NT2/D1 (cell line): ENCODE measurements around the gene ZFAND2B.
A peak's percentile ranks its signal among the peaks of the same experiment; 100 is the strongest.

Source experiments
- DNase-seq: peaks from one replicate; pipeline ENCODE4 v3.0.0-alpha.2; 2011; ENCODE audit warnings: low read depth, low spot score
- H3K27me3 ChIP-seq: 2 replicates; pipeline ENCODE4 v1.6.0; 2011; ENCODE audit warnings: mild to moderate bottlenecking; ENCODE audit not compliant: insufficient read length, insufficient read depth
- H3K36me3 ChIP-seq: 2 replicates; pipeline ENCODE4 v1.6.1; 2011; ENCODE audit warnings: mild to moderate bottlenecking, low read length, mixed read lengths; ENCODE audit not compliant: insufficient read depth, insufficient read length
- H3K4me1 ChIP-seq: 2 replicates; pipeline ENCODE4 v1.5.1; 2011; ENCODE audit not compliant: insufficient read depth, insufficient read length
- H3K4me3 ChIP-seq: 2 replicates; pipeline ENCODE4 v1.5.1; 2011; ENCODE audit warnings: low read depth; ENCODE audit not compliant: insufficient read length
- H3K9ac ChIP-seq: 2 replicates; pipeline ENCODE4 v1.6.0; 2011; ENCODE audit warnings: low read depth; ENCODE audit not compliant: insufficient read length
- H3K9me3 ChIP-seq: 2 replicates; pipeline ENCODE4 v1.5.1; 2011; ENCODE audit warnings: mild to moderate bottlenecking, low read length; ENCODE audit not compliant: insufficient read depth
- SUZ12 ChIP-seq: IDR thresholded peaks from 2 replicates; pipeline ENCODE4 v1.6.1; 2011; ENCODE audit not compliant: insufficient read length, insufficient read depth; ENCODE audit errors: extremely low read depth
- YY1 ChIP-seq: IDR thresholded peaks from 2 replicates; pipeline ENCODE4 v1.6.1; 2011; ENCODE audit not compliant: insufficient read length, insufficient read depth
- ZNF274 ChIP-seq: IDR thresholded peaks from 2 replicates; pipeline ENCODE4 v1.6.1; 2011; ENCODE audit warnings: mild to moderate bottlenecking, low read depth, low read length

The ZFAND2B gene

GRCh38 chr2:219210196-219210885 lies 3.8 kb downstream of the ZFAND2B start:
- peaks cover 73% of the 10 kb centered on the region for H3K36me3 ChIP-seq
- peaks cover 3% of the 10 kb centered on the region for H3K4me1 ChIP-seq

GRCh38 chr2:219210886-219211362 lies 4.3 kb downstream of the ZFAND2B start:
- no peak for DNase-seq

More at GRCh38 chr2:219210196-219210885, 3.8 kb downstream of the ZFAND2B start:
- H3K9ac ChIP-seq = no peak overlapping the region
- no peak overlapping the region for H3K4me3 ChIP-seq
- TF ChIP-seq SUZ12 (no peak), YY1 (no peak), ZNF274 (no peak)
- no peaks in the 10 kb centered on the region for H3K27me3 ChIP-seq
- DNase-seq = no peak
- no peaks in the 10 kb centered on the region for H3K9me3 ChIP-seq

GRCh38 chr2:219213026-219213415 lies 6.4 kb downstream of the ZFAND2B start:
- Histone ChIP-seq H3K27me3 (no peaks in the 10 kb centered on the region), H3K4me1 (peaks cover 10% of the 10 kb centered on the region), H3K9me3 (no peaks in the 10 kb centered on the region), H3K36me3 (peaks cover 87% of the 10 kb centered on the region), H3K9ac (no peak overlapping the region), H3K4me3 (no peak overlapping the region)
- no peak for TF ChIP-seq YY1
- no peak for TF ChIP-seq ZNF274
- no peak for TF ChIP-seq SUZ12
- DNase-seq = no peak

More at GRCh38 chr2:219210886-219211362, 4.3 kb downstream of the ZFAND2B start:
- H3K36me3 ChIP-seq = peaks cover 78% of the 10 kb centered on the region
- H3K4me1 ChIP-seq = peaks cover 3% of the 10 kb centered on the region
- no peaks in the 10 kb centered on the region for H3K9me3 ChIP-seq
- TF ChIP-seq ZNF274 (no peak), YY1 (no peak), SUZ12 (no peak)
- no peaks in the 10 kb centered on the region for H3K27me3 ChIP-seq
- H3K4me3 ChIP-seq = no peak overlapping the region
- no peak overlapping the region for H3K9ac ChIP-seq

- H3K27me3 ChIP-seq = no peaks in the 10 kb centered on the region
- H3K9me3 ChIP-seq = no peaks in the 10 kb centered on the region
- H3K4me3 ChIP-seq = no peak overlapping the region
- peaks cover 81% of the 10 kb centered on the region for H3K36me3 ChIP-seq
- TF ChIP-seq ZNF274 (no peak), YY1 (no peak), SUZ12 (no peak)
- DNase-seq = no peak
- H3K4me1 ChIP-seq = peaks cover 8% of the 10 kb centered on the region
- H3K9ac ChIP-seq = no peak overlapping the region
Observed at GRCh38 chr2:219213486-219214071, 7.0 kb downstream of the ZFAND2B start.

- H3K36me3 ChIP-seq = peaks cover 76% of the 10 kb centered on the region
- TF ChIP-seq SUZ12 (no peak), ZNF274 (no peak), YY1 (no peak)
Observed at GRCh38 chr2:219214141-219214540, 7.6 kb downstream of the ZFAND2B start.

GRCh38 chr2:219214786-219215185 lies 8.2 kb downstream of the ZFAND2B start:
- TF ChIP-seq SUZ12 = no peak
- no peak for TF ChIP-seq YY1
- TF ChIP-seq ZNF274 = no peak
- no peak overlapping the region for H3K4me3 ChIP-seq
- H3K27me3 ChIP-seq = no peaks in the 10 kb centered on the region
- H3K9ac ChIP-seq = no peak overlapping the region
- peaks cover 10% of the 10 kb centered on the region for H3K4me1 ChIP-seq
- no peak for DNase-seq
- no peaks in the 10 kb centered on the region for H3K9me3 ChIP-seq
- peaks cover 75% of the 10 kb centered on the region for H3K36me3 ChIP-seq

More at GRCh38 chr2:219214141-219214540, 7.6 kb downstream of the ZFAND2B start:
- no peak overlapping the region for H3K9ac ChIP-seq
- no peaks in the 10 kb centered on the region for H3K9me3 ChIP-seq
- no peak overlapping the region for H3K4me3 ChIP-seq
- DNase-seq = no peak
- no peaks in the 10 kb centered on the region for H3K27me3 ChIP-seq
- peaks cover 8% of the 10 kb centered on the region for H3K4me1 ChIP-seq

GRCh38 chr2:219215871-219216534 lies 9.4 kb downstream of the ZFAND2B start:
- no peak for DNase-seq
- no peak for TF ChIP-seq YY1
- no peak for TF ChIP-seq ZNF274
- no peak for TF ChIP-seq SUZ12
- H3K4me3 ChIP-seq = no peak overlapping the region
- H3K27me3 ChIP-seq = no peaks in the 10 kb centered on the region
- H3K9ac ChIP-seq = peak overlapping the region; percentile 33
- peaks cover 10% of the 10 kb centered on the region for H3K4me1 ChIP-seq
- peaks cover 75% of the 10 kb centered on the region for H3K36me3 ChIP-seq
- H3K9me3 ChIP-seq = no peaks in the 10 kb centered on the region
